HG02678 (cell line): ENCODE results near the gene HOXB9.

Experiments used
- ATAC-seq: cut with Tn5 transposase; IDR thresholded peaks from one replicate; pipeline ENCODE4 v1.9.1; 2021; ENCODE audit warnings: mild to moderate bottlenecking, moderate library complexity; ENCODE audit not compliant: unreplicated experiment

The HOXB9 gene

DNA sequence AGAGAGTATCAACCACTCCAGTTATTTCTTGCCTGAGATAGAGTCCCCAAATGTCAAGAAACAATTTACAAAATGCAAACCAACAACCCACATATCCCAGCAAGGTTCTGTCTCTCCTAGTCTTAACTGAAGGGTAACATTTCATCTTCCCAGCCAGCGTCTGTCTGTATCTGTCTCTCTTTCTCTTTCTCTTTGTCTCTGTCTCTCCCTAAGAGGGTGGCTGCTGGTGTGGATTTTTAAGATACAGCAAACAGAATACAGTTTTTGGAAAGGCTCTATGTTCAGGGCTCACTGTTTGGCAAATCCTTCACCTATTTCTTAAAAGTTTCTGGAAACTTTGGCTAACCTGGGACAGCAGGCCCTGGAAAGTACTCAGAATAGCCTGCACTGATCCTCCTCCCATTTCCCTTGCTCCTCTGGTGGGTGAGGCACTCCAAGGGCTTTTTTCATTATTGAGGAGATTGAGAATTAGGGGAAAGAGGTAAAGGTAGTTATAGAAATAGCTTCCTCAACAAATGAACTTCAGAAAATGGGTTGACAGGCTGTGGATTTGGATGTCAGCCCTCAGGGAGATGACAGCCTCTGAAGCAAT, 54.2 kb downstream of the HOXB9 start:
- no peak for ATAC-seq
